Measurements from ENCODE around the gene NECAB2.

DNA sequence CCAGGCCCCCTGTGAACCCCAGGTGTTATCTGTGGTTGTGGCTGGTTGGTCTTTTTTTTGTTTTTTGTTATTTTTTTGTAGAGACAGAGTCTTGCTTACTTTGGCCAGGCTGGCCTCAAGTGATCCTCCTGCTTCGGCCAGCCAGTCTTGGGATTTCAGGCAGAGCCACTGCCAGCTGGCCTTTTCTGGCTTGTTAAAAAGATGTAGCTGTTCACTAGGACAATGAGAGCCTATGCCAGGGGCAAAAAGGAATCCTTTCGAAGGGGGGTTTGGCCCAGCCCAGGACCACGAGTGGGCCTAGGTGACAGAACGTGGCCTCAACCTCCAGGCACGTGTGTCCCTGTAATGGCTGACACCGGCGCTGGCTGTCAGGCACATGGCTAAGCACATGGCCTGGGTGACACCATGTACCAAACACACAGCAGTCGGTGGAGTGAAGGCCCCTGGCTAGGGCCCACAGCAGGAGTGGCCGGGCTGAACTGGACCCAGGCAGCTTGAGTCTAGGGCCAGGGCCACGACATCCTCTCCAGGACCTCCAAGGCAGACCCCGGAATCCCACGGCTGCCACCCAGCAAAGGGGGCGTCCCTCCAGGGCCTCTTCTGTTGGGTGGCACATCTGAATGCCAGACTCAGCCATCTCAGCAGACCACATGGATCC lies 81.5 kb downstream of the NECAB2 start:
- TF ChIP-seq, protein P1, sequence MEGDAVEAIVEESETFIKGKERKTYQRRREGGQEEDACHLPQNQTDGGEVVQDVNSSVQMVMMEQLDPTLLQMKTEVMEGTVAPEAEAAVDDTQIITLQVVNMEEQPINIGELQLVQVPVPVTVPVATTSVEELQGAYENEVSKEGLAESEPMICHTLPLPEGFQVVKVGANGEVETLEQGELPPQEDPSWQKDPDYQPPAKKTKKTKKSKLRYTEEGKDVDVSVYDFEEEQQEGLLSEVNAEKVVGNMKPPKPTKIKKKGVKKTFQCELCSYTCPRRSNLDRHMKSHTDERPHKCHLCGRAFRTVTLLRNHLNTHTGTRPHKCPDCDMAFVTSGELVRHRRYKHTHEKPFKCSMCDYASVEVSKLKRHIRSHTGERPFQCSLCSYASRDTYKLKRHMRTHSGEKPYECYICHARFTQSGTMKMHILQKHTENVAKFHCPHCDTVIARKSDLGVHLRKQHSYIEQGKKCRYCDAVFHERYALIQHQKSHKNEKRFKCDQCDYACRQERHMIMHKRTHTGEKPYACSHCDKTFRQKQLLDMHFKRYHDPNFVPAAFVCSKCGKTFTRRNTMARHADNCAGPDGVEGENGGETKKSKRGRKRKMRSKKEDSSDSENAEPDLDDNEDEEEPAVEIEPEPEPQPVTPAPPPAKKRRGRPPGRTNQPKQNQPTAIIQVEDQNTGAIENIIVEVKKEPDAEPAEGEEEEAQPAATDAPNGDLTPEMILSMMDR (conservative IDR thresholded peaks at IDR 0.05; ENCODE audit: low read length): no peak
- no peak for TF ChIP-seq EZH2phosphoT487 (IDR thresholded peaks at IDR 0.05; ENCODE audit: borderline replicate concordance)
